HepG2 (cell line): ENCODE measurements around the gene PRDM12. TPM values are rescaled to one million over a fixed set of nuclear protein-coding genes. Genes with fewer than 3 reads are reported as not detected.

Experiments used
- ATF6 ChIP-seq: sonication (generic); formaldehyde crosslinking; conservative IDR thresholded peaks from 2 replicates; pipeline ENCODE4 v1.4.0; 2020; ENCODE audit warnings: missing genetic modification reagents
- CBX5 ChIP-seq: sonication (generic); formaldehyde crosslinking; IDR thresholded peaks from 2 replicates; pipeline ENCODE4 v1.4.0; 2020; ENCODE audit warnings: missing genetic modification reagents, borderline replicate concordance
- HDAC2 ChIP-seq: sonication (generic); formaldehyde crosslinking; IDR thresholded peaks from 2 replicates; pipeline ENCODE4 v1.4.0; 2020; ENCODE audit warnings: missing genetic modification reagents
- IRF1 ChIP-seq: sonication (generic); formaldehyde crosslinking; IDR thresholded peaks from 2 replicates; pipeline ENCODE4 v1.4.0; 2020; ENCODE audit warnings: low read depth, mild to moderate bottlenecking, missing genetic modification reagents
- IRF9 ChIP-seq: sonication (generic); formaldehyde crosslinking; IDR thresholded peaks from 2 replicates; pipeline ENCODE4 v1.8.0; 2022; ENCODE audit warnings: missing genetic modification reagents, mild to moderate bottlenecking, borderline replicate concordance
- KLF16 ChIP-seq, 2 experiments: sonication (generic) in 1 of 2; formaldehyde crosslinking in 1 of 2; IDR thresholded peaks; 2 replicates each; pipeline versions ENCODE4 v1.6.1 to v1.8.0; 2016 to 2023; ENCODE audit warnings: missing genetic modification reagents in 2 of 2, missing compliant biosample characterization in 1 of 2
- MEIS2 ChIP-seq: sonication (generic); formaldehyde crosslinking; IDR thresholded peaks from 2 replicates; pipeline ENCODE4 v1.9.0; 2021; ENCODE audit warnings: mild to moderate bottlenecking, missing genetic modification reagents
- NFIB ChIP-seq: sonication (generic); formaldehyde crosslinking; IDR thresholded peaks from 2 replicates; pipeline ENCODE4 v1.9.0; 2021; ENCODE audit warnings: missing genetic modification reagents, mild to moderate bottlenecking, borderline replicate concordance
- NFYB ChIP-seq: sonication (generic); formaldehyde crosslinking; IDR thresholded peaks from 2 replicates; pipeline ENCODE4 v1.4.0; 2020; ENCODE audit warnings: missing genetic modification reagents
- SAP130 ChIP-seq: IDR thresholded peaks from 2 replicates; pipeline ENCODE4 v1.6.1; 2016; ENCODE audit warnings: low read depth
- SNAPC5 ChIP-seq: sonication (generic); formaldehyde crosslinking; IDR thresholded peaks from 2 replicates; pipeline ENCODE4 v1.8.1; 2023; ENCODE audit warnings: mild to moderate bottlenecking, missing genetic modification reagents, borderline replicate concordance
- SYNCRIP ChIP-seq: fragments of 200-400 bp; formaldehyde crosslinking; IDR thresholded peaks from 2 replicates; pipeline ENCODE4 v1.6.1; 2018; ENCODE audit warnings: mild to moderate bottlenecking, low read depth, low read length; ENCODE audit not compliant: insufficient read depth
- ZFP91 ChIP-seq: sonication (generic); formaldehyde crosslinking; IDR thresholded peaks from 2 replicates; pipeline ENCODE4 v1.9.0; 2022; ENCODE audit warnings: missing genetic modification reagents, mild to moderate bottlenecking, borderline replicate concordance
- ZFX ChIP-seq: sonication (generic); formaldehyde crosslinking; IDR thresholded peaks from 2 replicates; pipeline ENCODE4 v1.4.0; 2020; ENCODE audit warnings: mild to moderate bottlenecking, low read depth, missing genetic modification reagents, moderate library complexity
- ZIK1 ChIP-seq: sonication (generic); formaldehyde crosslinking; IDR thresholded peaks from 2 replicates; pipeline ENCODE4 v1.5.0; 2020; ENCODE audit warnings: mild to moderate bottlenecking, low read depth, missing genetic modification reagents, borderline replicate concordance
- ZNF160 ChIP-seq: sonication (generic); formaldehyde crosslinking; IDR thresholded peaks from 2 replicates; pipeline ENCODE4 v1.8.0; 2022; ENCODE audit warnings: mild to moderate bottlenecking, inconsistent platforms, missing genetic modification reagents
- ZNF687 ChIP-seq: sonication (generic); formaldehyde crosslinking; IDR thresholded peaks from 2 replicates; pipeline ENCODE4 v1.5.1; 2020; ENCODE audit warnings: mild to moderate bottlenecking, missing genetic modification reagents, moderate library complexity
- ZNF772 ChIP-seq: sonication (generic); formaldehyde crosslinking; IDR thresholded peaks from 2 replicates; pipeline ENCODE4 v1.5.0; 2020; ENCODE audit warnings: mild to moderate bottlenecking, missing genetic modification reagents
- polyA plus RNA-seq, 8 experiments: library from polyadenylated mRNA; depleted of rRNA in 3 of 8; stranded (reverse) in 7 of 8; unstranded in 1 of 8; fragments of >200 nt; fragmentation: Illumina TruSeq in 4 of 8; extraction: Trizol in 4 of 8; gene quantifications; 2 replicates each; pipeline versions ENCODE4 v1.2.1 to v1.2.3, GENCODE V29; 2011 to 2016; ENCODE audit warnings: low read depth in 4 of 8, missing spikeins in 1 of 8, mixed read lengths in 1 of 8; ENCODE audit not compliant: insufficient read depth in 1 of 8
- total RNA-seq, 5 experiments: library from RNA; depleted of rRNA; stranded (reverse); fragments of >200 nt; fragmentation: Illumina TruSeq; extraction: Trizol; gene quantifications; 2 replicates each; pipeline ENCODE4 v1.2.3, GENCODE V29; 2016; ENCODE audit warnings: low read depth in 1 of 5

PRDM12 gene
- total and polyA plus RNA-seq, 2 of the 13 experiments (the other 11 are each of a cell fraction or from before 2014, with no cell fraction given), result 0.04 to 0.07 TPM

- no peak for TF ChIP-seq SNAPC5
- TF ChIP-seq ZFX (CRISPR knock-in tag), result peak; percentile 35
- TF ChIP-seq ZNF687 (CRISPR knock-in tag), result peak; percentile 50
- no peak for TF ChIP-seq ZIK1 (CRISPR knock-in tag)
- TF ChIP-seq HDAC2 (CRISPR knock-in tag), result 0 out of 2 replicates have a peak, but pooled peaks have one; percentile 6
- TF ChIP-seq NFIB (CRISPR knock-in tag), result 0 out of 2 replicates have a peak, but pooled peaks have one; percentile 36
- TF ChIP-seq ATF6 (CRISPR knock-in tag), result no peak
- TF ChIP-seq SYNCRIP, result no peak
- TF ChIP-seq ZFP91 (CRISPR knock-in tag), result 0 out of 2 replicates have a peak, but pooled peaks have one; percentile 7
- no peak for TF ChIP-seq ZNF160 (CRISPR knock-in tag)
- no peak for TF ChIP-seq IRF1
- 0 out of 2 replicates have a peak, but pooled peaks have one; percentile 13 for TF ChIP-seq NFYB (CRISPR knock-in tag)
- 0 out of 4 replicates have a peak, but pooled peaks of 1 of the 2 experiments have one; percentile 3 for TF ChIP-seq KLF16 (CRISPR knock-in tag; IDR thresholded peaks at IDR 0.05)
- no peak for TF ChIP-seq MEIS2 (CRISPR knock-in tag)
- peak; percentile 48; the same call in 1 of the 2 replicates for TF ChIP-seq ZNF772 (CRISPR knock-in tag)
- 0 out of 2 replicates have a peak, but pooled peaks have one; percentile 12 for TF ChIP-seq SAP130
- TF ChIP-seq IRF9 (CRISPR knock-in tag), result peak; percentile 73; the same call in 1 of the 2 replicates
- TF ChIP-seq CBX5, result 0 out of 2 replicates have a peak, but pooled peaks have one; percentile 24
These were observed 17.5 kb downstream of the PRDM12 start (continued) for GRCh38 chr9:130681769-130682420.
